NCI-H524 treated with DMSO at 0.1 percent for 48 hours (cell line): ENCODE measurements around the gene PAK1.
"Not testable (repeated sequence)": the region's sequence is repeated elsewhere in the genome, so short reads cannot be mapped to it uniquely, and the experiment has no call there.

Experiments used
- DNase-seq: peaks from one replicate; lab custom pipeline; 2025; lab: John Stamatoyannopoulos, UW

Gene PAK1

GRCh38 chr11:77402218-77402556 lies 71.7 kb downstream of the PAK1 start:
- DNase-seq = peak; percentile 33

DNA sequence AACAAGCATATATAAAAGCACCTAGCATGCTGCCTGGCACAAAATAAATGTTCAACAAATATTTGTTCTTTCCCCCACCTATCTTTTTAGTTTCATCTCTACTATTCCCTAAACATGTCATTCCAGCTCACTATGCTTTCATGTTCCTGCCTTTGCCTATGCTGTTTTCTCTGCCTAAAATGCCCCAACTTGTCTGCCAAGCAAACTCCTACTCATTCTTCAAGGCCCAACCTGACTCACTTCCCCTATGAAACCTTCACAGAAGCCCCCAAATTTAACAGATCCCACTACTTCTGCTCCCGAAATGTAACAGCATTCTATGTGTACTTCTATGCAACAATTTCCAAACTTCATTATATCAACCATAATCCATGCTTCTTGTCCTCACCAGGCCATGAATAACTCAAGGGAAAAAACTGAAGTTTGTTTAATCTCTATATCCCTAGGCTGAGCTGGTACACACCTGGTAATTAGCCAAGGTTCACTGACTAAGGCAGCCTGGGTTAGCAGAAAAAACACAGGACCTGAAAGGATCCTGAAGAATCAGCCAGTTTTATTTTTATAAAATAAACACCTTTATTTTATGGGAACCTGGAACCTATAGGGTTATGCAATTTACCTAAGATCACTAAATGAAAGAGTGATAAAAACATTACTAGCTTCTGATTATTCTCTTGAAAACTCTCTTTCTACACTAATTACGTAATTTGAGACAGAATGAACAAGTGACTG lies 72.2 kb downstream of the PAK1 start:
- DNase-seq = no peak

- no peak for DNase-seq
Measured at GRCh38 chr11:77400775-77401449, 73.0 kb downstream of the PAK1 start.

DNA sequence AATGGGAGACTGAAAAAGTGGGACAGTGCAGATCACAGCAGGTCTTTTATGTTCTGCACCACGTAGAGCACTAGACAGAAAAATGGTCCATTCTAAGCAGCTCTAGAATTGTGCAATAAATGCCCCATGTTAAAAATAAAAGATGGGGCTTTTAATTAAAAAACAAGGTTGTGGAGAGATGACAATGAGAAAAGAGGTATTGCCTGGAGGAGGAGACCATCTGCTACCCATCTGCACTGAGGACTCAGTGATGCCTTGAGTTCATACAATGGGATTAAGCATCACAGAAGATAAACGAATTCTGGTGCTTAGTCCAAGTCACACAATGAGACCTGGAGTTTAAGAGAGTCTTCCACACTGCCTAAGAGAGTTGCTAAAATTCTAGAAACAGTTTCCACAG lies 73.6 kb downstream of the PAK1 start:
- DNase-seq = peak; percentile 77

DNA sequence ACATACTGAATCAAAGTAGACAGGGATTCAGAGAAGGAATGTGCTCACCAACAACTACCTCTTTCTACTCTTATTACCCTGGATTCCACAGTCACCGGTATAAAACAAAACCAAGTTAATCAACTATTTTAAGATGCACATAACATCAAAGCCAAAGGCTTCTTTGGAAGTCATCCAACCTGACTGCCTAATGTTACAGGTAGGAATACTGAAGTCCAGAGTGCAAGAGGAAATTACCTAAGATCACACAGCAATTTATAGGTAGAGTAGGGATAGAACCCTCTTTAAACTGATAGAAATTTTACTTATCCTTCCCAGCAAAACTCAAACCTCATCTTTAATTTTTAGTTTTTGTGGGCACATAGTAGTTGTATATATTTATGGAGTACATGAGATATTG lies 76.3 kb downstream of the PAK1 start:
- DNase-seq = no peak

DNA sequence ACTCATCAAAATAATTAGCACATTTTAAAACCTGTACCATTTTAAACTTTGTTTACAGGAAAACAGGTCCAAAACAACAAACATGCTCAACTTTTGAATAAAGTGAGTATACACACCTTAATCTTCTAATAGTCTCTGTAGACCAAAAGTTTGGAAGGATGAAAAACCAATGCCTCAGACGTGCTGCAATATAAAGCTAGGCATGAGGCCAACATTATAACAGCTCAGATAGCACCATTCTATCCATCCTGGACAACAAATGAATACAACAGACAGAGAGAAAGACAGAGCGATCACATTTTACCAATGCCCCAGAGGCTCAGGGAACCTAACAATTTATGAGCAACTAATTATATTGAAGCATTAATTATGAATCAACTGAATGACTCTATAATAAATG lies 77.0 kb downstream of the PAK1 start:
- DNase-seq = no peak

DNA sequence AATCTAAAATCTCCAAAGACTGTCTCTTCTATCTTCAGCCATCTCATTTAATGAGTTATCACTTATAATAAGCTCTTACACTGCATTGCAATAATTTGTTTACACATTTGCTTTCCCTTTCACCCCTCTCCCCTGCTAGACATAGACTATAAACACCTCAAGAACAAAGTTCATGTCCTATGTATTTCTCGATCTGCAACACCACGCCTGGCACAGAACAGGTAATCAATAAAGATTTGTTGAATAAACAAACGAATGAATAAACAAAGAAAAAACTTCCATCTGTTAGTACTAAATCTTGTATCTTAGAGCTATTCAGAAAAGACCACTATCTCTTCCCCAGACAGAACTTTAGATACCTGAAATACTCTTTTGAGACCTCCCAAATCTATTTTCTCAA lies 77.6 kb downstream of the PAK1 start:
- no peak for DNase-seq

DNA sequence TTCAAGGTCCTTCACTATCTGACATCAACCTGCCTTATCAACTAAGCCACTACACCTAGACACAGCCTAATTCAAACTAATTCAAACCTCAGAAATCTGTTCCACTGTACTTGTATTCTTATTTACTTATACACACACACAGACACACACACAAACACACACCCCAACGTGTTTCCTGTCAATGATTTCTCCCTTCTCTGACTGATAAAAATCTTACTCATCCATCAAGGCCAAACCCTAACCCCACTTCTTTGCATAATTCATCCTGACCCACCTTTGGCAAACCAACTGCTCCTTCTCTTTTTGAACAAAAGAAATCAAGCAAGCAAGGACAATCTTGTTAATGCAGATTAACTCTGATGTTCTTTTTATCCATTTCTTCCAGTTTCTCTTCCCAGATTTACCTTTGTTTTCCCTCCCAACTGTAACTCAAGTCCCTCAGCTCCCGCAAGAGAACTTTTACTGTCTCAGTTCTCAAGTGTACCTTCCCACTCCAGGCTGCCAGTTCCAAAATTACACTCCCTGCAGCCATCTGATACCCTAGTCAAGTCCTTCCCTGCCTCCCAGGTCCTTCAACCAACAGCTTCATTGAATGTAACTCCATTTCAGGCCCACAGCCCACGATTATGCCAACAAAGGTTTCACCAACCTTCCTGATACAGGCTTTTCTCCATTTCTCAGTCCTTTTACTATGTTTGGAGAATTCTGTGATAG lies 78.3 kb downstream of the PAK1 start:
- DNase-seq = no peak

DNA sequence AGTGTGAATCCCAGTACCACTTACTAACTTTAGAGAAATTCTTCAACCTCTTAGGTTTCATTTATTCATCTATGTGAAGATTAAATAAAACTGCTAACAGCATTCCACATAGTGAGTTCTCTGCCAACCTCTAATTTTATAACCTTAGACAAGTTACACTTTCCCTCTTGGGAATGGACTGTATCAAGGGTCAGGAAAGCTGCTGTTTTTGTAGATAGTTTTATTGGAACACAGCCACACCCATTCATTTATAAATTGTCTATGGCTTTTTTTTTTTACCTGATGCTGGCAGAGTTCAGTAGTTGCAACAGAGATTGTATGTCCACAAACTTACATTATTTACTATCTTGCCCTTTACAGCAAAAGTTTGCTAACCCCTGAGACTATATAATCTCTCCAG lies 81.1 kb downstream of the PAK1 start:
- DNase-seq = no peak

GRCh38 chr11:77387701-77388100 lies 86.2 kb downstream of the PAK1 start:
- DNase-seq = no peak

DNA sequence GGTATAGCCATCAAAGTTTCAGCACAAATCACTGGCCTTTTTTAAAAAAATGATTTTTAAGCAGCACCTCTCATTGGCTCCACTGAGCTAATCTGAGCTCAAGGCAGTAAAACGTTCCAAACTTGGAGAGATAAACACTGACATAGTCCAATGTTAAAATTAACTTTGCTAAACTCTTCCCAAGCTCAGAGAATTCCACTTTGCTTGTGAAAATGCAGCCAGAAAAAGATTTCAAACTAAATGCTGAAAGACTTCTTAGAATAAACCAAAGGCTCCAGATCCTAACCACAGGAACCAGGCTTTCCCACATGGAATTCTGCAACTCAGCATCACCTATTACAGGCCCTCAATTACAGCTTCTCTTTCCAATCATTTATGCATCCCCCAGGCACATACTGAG lies 87.7 kb downstream of the PAK1 start:
- no peak for DNase-seq

- DNase-seq = not testable (repeated sequence)
Measured at GRCh38 chr11:77385255-77385771, 88.6 kb downstream of the PAK1 start.

GRCh38 chr11:77384571-77384970 lies 89.3 kb downstream of the PAK1 start:
- no peak for DNase-seq

DNA sequence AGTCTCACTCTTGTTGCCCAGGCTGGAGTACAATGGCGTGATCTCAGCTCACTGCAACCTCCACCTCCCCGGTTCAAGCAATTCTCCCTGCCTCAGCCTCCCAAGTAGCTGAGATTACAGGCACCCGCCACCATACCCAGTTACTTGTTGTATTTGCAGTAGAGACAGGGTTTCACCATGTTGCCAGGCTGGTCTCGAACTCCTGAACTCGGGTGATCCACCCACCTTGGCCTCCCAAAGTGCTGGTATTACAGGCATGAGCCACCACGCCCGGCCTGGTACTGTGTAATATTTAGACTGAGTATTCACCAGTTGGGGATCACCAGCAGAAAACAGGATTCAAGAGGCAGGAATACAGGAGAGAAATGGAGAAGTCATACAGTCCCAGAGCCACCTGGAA lies 90.5 kb downstream of the PAK1 start:
- not testable (repeated sequence) for DNase-seq

DNA sequence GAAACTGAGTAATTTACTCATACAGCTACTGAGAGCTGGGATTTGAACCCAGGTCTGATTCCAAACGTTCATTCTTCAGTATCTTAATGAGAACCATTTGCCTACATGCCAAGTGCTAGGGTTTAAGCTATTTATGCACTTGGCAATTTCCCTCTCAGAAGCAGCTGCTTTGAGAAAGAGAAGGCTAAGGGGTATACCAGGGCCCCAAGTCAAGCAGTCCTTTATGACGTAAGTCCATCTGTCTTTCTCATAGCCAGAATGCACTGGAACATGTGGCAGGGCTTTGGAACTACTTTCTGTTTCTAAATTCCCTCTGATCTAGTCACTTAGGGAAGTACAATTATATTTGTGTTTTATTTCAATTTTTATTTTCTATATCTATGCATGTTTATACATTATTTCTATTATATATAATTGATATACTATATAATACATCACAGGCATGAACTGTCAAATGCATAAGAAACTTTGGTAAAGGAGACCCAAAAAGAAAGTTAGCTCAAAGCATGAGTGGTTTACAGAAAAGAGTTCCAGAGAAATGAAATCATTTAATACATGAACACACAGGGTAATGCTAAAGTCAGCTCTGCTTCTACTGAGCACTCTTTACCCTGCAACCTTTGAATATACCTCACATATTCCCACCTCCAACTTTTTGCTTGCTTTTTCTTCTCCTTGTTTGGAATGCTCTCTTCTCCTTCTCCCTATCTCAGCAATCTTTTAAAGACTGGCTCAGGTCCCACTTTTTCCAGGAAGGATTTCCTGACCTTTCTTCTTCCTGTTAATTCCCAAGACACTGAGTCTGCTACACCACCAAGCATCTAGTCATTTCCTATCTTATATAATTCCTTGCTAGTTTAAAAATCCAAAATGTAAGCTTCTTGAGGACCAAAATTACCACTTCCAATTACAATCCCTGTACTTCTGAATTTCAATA lies 91.9 kb downstream of the PAK1 start:
- DNase-seq = peak; percentile 67

DNA sequence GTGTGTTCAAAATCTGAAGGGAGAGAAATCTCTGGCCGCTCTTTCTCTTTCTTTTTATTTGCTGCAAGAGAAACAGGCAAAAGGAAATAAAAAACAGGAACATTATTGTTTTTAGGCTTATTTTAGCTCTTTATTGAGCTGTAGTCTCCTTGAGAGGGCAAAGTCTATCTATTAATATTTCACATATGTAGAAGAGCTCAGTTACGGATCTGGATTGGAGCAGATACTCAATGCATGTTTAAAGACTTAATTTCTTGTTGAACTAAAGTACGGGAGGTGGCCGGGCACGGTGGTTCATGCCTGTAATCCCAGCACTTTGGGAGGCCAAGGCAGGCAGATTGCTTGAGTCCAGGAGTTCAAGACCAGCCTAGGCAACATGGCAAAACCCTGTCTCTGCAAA lies 94.0 kb downstream of the PAK1 start:
- no peak for DNase-seq

DNA sequence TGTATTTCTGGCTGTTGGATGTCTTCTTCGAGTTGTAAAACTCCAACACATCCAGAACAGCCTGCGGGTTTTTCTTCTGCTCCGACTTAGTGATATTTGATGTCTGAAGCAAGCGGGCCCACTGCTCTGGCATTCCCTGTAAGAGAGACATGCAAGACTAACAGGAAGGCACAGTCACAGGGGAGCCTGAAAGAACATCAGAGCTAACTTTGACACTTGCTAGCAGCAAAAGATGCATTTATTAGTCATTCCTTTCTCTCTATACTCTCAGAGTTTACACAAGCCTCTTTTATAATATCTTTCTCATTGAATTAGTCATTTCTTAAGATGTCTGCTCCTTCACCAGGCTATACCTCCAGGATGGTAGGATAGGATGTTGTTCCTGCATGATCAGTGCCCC lies 94.6 kb downstream of the PAK1 start:
- no peak for DNase-seq

- DNase-seq = no peak
Measured at GRCh38 chr11:77377734-77378133, 96.2 kb downstream of the PAK1 start.

DNA sequence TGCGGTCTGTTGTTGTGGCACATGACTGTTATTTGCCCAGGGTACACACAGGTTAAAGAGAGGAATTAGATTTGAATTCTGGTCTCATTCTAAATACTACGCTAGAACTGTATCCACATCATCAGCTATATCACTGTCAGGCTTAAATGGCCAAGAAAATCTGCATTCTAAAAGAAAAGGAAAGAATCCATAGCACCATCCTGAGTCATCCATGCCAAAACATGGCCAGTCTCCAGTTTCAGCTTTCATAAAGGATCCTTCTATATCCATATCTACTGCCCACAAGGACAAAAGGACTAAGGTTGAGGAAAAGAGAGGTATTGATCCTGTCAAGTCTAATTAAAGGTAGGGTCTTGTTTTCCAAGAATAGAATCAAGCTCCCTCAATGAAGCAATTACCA lies 98.8 kb downstream of the PAK1 start:
- no peak for DNase-seq

GRCh38 chr11:77374611-77375031 lies 99.3 kb downstream of the PAK1 start:
- DNase-seq = no peak

GRCh38 chr11:77374108-77374507 lies 99.8 kb downstream of the PAK1 start:
- DNase-seq = no peak

- no peak for DNase-seq
Measured at GRCh38 chr11:77372726-77373125, 101.2 kb downstream of the PAK1 start.
